SK-N-SH (cell line): Measurements from ENCODE around the gene LYRM2. TPM values are rescaled to one million over a fixed set of nuclear protein-coding genes. Genes with fewer than 3 reads are reported as not detected.

Experiments
- CTCF ChIA-PET: fragments of 300-600, 350-600 bp; formaldehyde crosslinking; extraction: SDS; loops from one replicate; lab custom pipeline; 2021; lab: Yijun Ruan, JAX
- POLR2A ChIA-PET: fragments of 350-600 bp; sonication (Branson Sonifier 250); formaldehyde crosslinking; extraction: SDS; loops from one replicate; lab custom pipeline; 2020; ENCODE audit warnings: antibody characterized with exemption, inconsistent platforms; lab: Yijun Ruan, JAX
- DNase-seq: peaks from one replicate; pipeline ENCODE4 v3.0.0; 2012
- H2AFZ ChIP-seq: fragments of 200-600 bp; sonication (generic); 2 replicates; pipeline ENCODE4 v1.8.1; 2016; ENCODE audit warnings: antibody characterized with exemption, mild to moderate bottlenecking, low read depth
- H3F3A ChIP-seq: fragments of 200-600 bp; sonication (generic); replicated peaks from 2 replicates; pipeline ENCODE3; 2016; ENCODE audit warnings: antibody characterized with exemption, mild to moderate bottlenecking; ENCODE audit not compliant: insufficient read depth
- H3K27ac ChIP-seq, 2 experiments: fragments of 200-500 bp in 1 of 2; fragments of 200-600 bp in 1 of 2; sonication (Bioruptor generic) in 1 of 2; sonication (generic), shearing (Covaris generic) in 1 of 2; 2 replicates each; pipeline versions ENCODE4 v1.5.1 to v1.6.1; 2014 to 2016; ENCODE audit warnings: low read depth in 2 of 2, inconsistent platforms in 1 of 2, low read length in 1 of 2, mild to moderate bottlenecking in 1 of 2, mixed read lengths in 1 of 2
- H3K27me3 ChIP-seq: fragments of 200-600 bp; sonication (generic), shearing (Covaris generic); 2 replicates; pipeline ENCODE4 v1.6.1; 2016; ENCODE audit warnings: mixed run types; ENCODE audit not compliant: insufficient read depth
- H3K36me3 ChIP-seq, 2 experiments: fragments of 200-500 bp in 1 of 2; fragments of 200-600 bp in 1 of 2; sonication (Bioruptor generic) in 1 of 2; sonication (generic) in 1 of 2; replicated peaks in 1 of 2; 2 replicates each; pipeline versions ENCODE3 to v1.5.1; 2014 to 2016; ENCODE audit warnings: low read length in 1 of 2, mild to moderate bottlenecking in 1 of 2; ENCODE audit not compliant: insufficient read depth in 2 of 2, control insufficient read depth in 1 of 2
- H3K4me1 ChIP-seq, 2 experiments: fragments of 200-500 bp in 1 of 2; fragments of 200-600 bp in 1 of 2; sonication (Bioruptor generic) in 1 of 2; sonication (generic), shearing (Covaris generic) in 1 of 2; 2 replicates each; pipeline versions ENCODE4 v1.5.1 to v1.6.1; 2014 to 2016; ENCODE audit warnings: low read depth in 1 of 2, low read length in 1 of 2, mixed run types in 1 of 2; ENCODE audit not compliant: insufficient read depth in 2 of 2, control insufficient read depth in 1 of 2
- H3K4me2 ChIP-seq: fragments of 200-600 bp; sonication (generic), shearing (Covaris generic); 2 replicates; pipeline ENCODE4 v1.6.1; 2017; ENCODE audit warnings: mixed run types
- H3K4me3 ChIP-seq, 2 experiments: fragments of 200-500 bp in 1 of 2; fragments of 200-600 bp in 1 of 2; sonication (Bioruptor generic) in 1 of 2; sonication (generic), shearing (Covaris generic) in 1 of 2; 2 replicates each; pipeline versions ENCODE4 v1.5.1 to v1.8.1; 2014 to 2016; ENCODE audit warnings: low read depth in 2 of 2, inconsistent platforms in 1 of 2, low read length in 1 of 2, mild to moderate bottlenecking in 1 of 2, mixed read lengths in 1 of 2, moderate library complexity in 1 of 2
- H3K79me2 ChIP-seq: fragments of 200-600 bp; sonication (generic); 2 replicates; pipeline ENCODE4 v1.8.1; 2017; ENCODE audit warnings: mild to moderate bottlenecking; ENCODE audit not compliant: insufficient read depth
- H3K9ac ChIP-seq: fragments of 200-600 bp; sonication (generic); 2 replicates; pipeline ENCODE4 v1.6.1; 2017; ENCODE audit warnings: mixed run types
- H3K9me2 ChIP-seq: fragments of 200-600 bp; sonication (generic); 2 replicates; pipeline ENCODE4 v1.6.1; 2017; ENCODE audit warnings: mixed run types
- H3K9me3 ChIP-seq: fragments of 200-600 bp; sonication (generic); 2 replicates; pipeline ENCODE4 v1.6.1; 2017; ENCODE audit warnings: mixed run types, mild to moderate bottlenecking, moderate library complexity
- H4K20me1 ChIP-seq: fragments of 200-600 bp; sonication (generic); 2 replicates; pipeline ENCODE4 v1.6.1; 2017; ENCODE audit warnings: mild to moderate bottlenecking, mixed run types; ENCODE audit not compliant: insufficient read depth
- CHD2 ChIP-seq: fragments of 150-350 bp; IDR thresholded peaks from 2 replicates; pipeline ENCODE4 v1.6.1; 2018; ENCODE audit warnings: low read length; ENCODE audit not compliant: partially characterized antibody
- ELF1 ChIP-seq: IDR thresholded peaks from 2 replicates; pipeline ENCODE4 v1.4.0; 2012
- EZH2phosphoT487 ChIP-seq: fragments of 200-600 bp; sonication (generic); IDR thresholded peaks from 2 replicates; pipeline ENCODE4 v1.6.1; 2017; ENCODE audit warnings: low read depth, mixed run types, mild to moderate bottlenecking, antibody characterized with exemption, moderate library complexity, borderline replicate concordance
- FOSL2 ChIP-seq: IDR thresholded peaks from 2 replicates; pipeline ENCODE4 v1.4.0; 2012; ENCODE audit warnings: low read depth, mild to moderate bottlenecking, moderate library complexity, borderline replicate concordance
- FOXM1 ChIP-seq: IDR thresholded peaks from 2 replicates; pipeline ENCODE4 v1.4.0; 2012; ENCODE audit warnings: low read depth, mild to moderate bottlenecking
- GATA2 ChIP-seq: sonication (generic); formaldehyde crosslinking; IDR thresholded peaks from 2 replicates; pipeline ENCODE4 v1.5.0; 2020; ENCODE audit warnings: mild to moderate bottlenecking, missing genetic modification reagents
- MXI1 ChIP-seq: IDR thresholded peaks from 2 replicates; pipeline ENCODE4 v1.6.1; 2012; ENCODE audit warnings: mild to moderate bottlenecking, low read depth, low read length, improper control_type of control experiment
- NFIC ChIP-seq: IDR thresholded peaks from 2 replicates; pipeline ENCODE4 v1.4.0; 2012; ENCODE audit warnings: borderline replicate concordance
- RCOR1 ChIP-seq: fragments of 150-350 bp; IDR thresholded peaks from 2 replicates; pipeline ENCODE4 v1.6.1; 2017; ENCODE audit warnings: antibody characterized with exemption, low read length
- RXRA ChIP-seq: IDR thresholded peaks from 2 replicates; pipeline ENCODE4 v1.4.0; 2012; ENCODE audit warnings: low read depth, mild to moderate bottlenecking, borderline replicate concordance
- SMC3 ChIP-seq: IDR thresholded peaks from 2 replicates; pipeline ENCODE4 v1.6.1; 2012; ENCODE audit warnings: low read depth, low read length, improper control_type of control experiment
- TAF1 ChIP-seq: IDR thresholded peaks from 2 replicates; pipeline ENCODE4 v1.6.1; 2012; ENCODE audit warnings: low read depth, mild to moderate bottlenecking, low read length, moderate library complexity, borderline replicate concordance
- TEAD4 ChIP-seq: IDR thresholded peaks from 2 replicates; pipeline ENCODE4 v1.4.0; 2012; ENCODE audit warnings: mild to moderate bottlenecking, borderline replicate concordance; ENCODE audit not compliant: insufficient read depth
- YY1 ChIP-seq: IDR thresholded peaks from 2 replicates; pipeline ENCODE4 v1.4.0; 2012; ENCODE audit warnings: low read depth, mild to moderate bottlenecking
- WGBS: methylation state at CpG from one replicate; pipeline ENCODE4 v1.1.6; 2017; ENCODE audit warnings: low lambda C conversion rate; 5-methylcytosine and 5-hydroxymethylcytosine counted together
- polyA plus RNA-seq, 3 experiments: library from polyadenylated mRNA; depleted of rRNA; stranded (reverse); fragments of >200 nt; gene quantifications; 2 replicates each; pipeline ENCODE4 v1.2.3, GENCODE V29; 2012
- TF ChIP-seq, protein P1 (sequence below): fragments of 150-350 bp; IDR thresholded peaks from 2 replicates; pipeline ENCODE4 v1.6.1; 2017; ENCODE audit warnings: antibody characterized with exemption, low read length, low read depth, borderline replicate concordance
- TF ChIP-seq, protein P2 (sequence below): IDR thresholded peaks from 2 replicates; pipeline ENCODE4; 2012
- TF ChIP-seq, protein P3 (sequence below): fragments of 150-350 bp; IDR thresholded peaks from 2 replicates; pipeline ENCODE4 v1.6.1; 2016; ENCODE audit warnings: mild to moderate bottlenecking, low read depth, low read length
- TF ChIP-seq, protein P4 (sequence below): IDR thresholded peaks from 2 replicates; pipeline ENCODE4 v1.4.0; 2012; ENCODE audit warnings: low read depth, borderline replicate concordance

Gene LYRM2
- polyA plus RNA-seq, 1 of the 3 experiments (the other 2 are of a cell fraction), result 14.5 TPM

DNA sequence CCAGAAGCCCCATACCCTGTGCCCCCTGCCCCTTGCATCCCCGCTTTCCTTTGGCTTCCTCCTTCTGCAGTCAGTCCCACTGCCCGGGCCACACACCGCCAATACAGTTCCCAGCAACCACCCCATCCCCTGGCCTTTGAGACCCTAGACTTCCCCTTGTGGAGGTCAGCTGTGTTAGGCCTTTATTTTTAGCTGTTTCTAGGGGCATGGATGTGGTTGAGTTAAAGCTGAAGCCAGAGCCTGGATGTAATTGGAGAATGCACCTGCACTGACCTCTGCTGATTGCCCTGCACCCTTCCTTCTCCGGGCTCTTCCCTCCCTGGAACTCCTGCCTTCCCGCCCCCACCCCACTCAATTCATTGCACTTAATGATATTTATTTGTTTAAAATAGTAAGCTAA, 33.9 kb downstream of the LYRM2 start (continued):
- TF ChIP-seq, protein P1, sequence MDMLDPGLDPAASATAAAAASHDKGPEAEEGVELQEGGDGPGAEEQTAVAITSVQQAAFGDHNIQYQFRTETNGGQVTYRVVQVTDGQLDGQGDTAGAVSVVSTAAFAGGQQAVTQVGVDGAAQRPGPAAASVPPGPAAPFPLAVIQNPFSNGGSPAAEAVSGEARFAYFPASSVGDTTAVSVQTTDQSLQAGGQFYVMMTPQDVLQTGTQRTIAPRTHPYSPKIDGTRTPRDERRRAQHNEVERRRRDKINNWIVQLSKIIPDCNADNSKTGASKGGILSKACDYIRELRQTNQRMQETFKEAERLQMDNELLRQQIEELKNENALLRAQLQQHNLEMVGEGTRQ, result no peak
- TF ChIP-seq FOSL2, result no peak
- TF ChIP-seq EZH2phosphoT487, result no peak

DNA sequence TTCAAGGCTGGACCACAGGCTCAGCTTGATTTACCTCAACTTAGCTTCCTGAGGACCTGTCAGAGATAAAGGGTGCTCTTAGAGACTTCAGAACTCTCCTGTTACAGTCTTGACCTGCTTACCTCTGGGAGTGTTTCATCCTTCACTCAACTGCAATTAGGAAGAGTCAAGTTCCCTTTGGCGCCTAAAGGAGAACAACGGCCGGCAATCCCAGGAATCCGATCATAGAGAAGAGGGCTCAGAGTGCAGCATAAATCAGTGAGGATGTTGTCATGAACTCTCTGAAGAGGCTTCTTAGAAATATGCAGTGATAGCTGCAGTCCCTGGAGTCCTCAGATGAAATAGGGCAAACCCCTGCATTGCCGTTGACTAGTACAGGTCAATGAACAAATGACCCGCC, 36.4 kb downstream of the LYRM2 start:
- Histone ChIP-seq H3K27me3 (no peaks in the 10 kb centered on the region), H3K9ac (no peak overlapping the region), H3K4me2 (no peak overlapping the region), H3K79me2 (no peaks in the 10 kb centered on the region), H3K9me3 (no peaks in the 10 kb centered on the region), H3K4me3 (no peak overlapping the region), H3K36me3 (no peaks in the 10 kb centered on the region)
- no peak for DNase-seq
- TF ChIP-seq, protein P2, sequence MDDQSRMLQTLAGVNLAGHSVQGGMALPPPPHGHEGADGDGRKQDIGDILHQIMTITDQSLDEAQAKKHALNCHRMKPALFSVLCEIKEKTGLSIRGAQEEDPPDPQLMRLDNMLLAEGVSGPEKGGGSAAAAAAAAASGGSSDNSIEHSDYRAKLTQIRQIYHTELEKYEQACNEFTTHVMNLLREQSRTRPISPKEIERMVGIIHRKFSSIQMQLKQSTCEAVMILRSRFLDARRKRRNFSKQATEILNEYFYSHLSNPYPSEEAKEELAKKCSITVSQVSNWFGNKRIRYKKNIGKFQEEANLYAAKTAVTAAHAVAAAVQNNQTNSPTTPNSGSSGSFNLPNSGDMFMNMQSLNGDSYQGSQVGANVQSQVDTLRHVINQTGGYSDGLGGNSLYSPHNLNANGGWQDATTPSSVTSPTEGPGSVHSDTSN, result no peak
- no peak for TF ChIP-seq RCOR1
- no peak for TF ChIP-seq SMC3
- TF ChIP-seq, protein P3, sequence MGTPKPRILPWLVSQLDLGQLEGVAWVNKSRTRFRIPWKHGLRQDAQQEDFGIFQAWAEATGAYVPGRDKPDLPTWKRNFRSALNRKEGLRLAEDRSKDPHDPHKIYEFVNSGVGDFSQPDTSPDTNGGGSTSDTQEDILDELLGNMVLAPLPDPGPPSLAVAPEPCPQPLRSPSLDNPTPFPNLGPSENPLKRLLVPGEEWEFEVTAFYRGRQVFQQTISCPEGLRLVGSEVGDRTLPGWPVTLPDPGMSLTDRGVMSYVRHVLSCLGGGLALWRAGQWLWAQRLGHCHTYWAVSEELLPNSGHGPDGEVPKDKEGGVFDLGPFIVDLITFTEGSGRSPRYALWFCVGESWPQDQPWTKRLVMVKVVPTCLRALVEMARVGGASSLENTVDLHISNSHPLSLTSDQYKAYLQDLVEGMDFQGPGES, result no peak
- TF ChIP-seq CHD2, result no peak
- TF ChIP-seq FOSL2, result no peak
- TF ChIP-seq, all 33 proteins: peak for 0
- H2AFZ ChIP-seq, result no peak overlapping the region
- WGBS, result 95% methylated on average over 4 of the region's 6 CpGs
- POLR2A ChIA-PET, result no interaction called here
- H4K20me1 ChIP-seq, result no peaks in the 10 kb centered on the region
- H3F3A ChIP-seq, result no peaks in the 10 kb centered on the region
- H3K9me2 ChIP-seq, result no peaks in the 10 kb centered on the region
- H3K4me1 ChIP-seq, result no peaks in the 10 kb centered on the region
- CTCF ChIA-PET, result interaction anchor here (1.7 kb wide), 1 partner anchor 170 kb away, joined by 5 read pairs; no protein-coding TSS in a partner anchor
- no peak overlapping the region for H3K27ac ChIP-seq

DNA sequence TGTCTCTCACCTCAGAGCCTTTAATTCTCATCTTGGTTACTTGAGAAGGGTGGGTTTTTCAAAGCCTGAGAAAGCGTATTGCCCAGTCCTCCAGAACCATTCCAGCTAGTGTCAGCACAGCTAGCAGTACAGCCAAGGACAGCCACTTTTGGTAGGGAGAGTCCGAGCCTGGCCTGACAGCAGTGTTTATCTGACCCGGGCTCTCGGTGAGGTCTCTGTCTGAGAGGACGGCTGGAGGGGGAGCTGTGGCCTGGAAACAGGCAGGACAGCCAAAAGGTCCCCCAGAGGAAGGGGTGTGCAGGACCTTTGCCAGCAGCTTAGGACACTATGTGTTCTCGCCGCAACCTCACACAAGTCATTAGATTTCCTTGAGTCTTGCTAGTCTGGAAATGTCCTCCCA, 38.8 kb downstream of the LYRM2 start:
- H3K4me2 ChIP-seq, result no peak overlapping the region
- no peaks in the 10 kb centered on the region for H3K9me2 ChIP-seq
- H3K4me3 ChIP-seq, result no peak overlapping the region
- H3K9me3 ChIP-seq, result no peaks in the 10 kb centered on the region
- POLR2A ChIA-PET, result no interaction called here
- DNase-seq, result no peak
- TF ChIP-seq RXRA (no peak), ELF1 (no peak), GATA2 (no peak), TAF1 (no peak), YY1 (no peak), TEAD4 (no peak), NFIC (no peak), FOXM1 (no peak), MXI1 (no peak), SMC3 (no peak)
- TF ChIP-seq, protein P4, sequence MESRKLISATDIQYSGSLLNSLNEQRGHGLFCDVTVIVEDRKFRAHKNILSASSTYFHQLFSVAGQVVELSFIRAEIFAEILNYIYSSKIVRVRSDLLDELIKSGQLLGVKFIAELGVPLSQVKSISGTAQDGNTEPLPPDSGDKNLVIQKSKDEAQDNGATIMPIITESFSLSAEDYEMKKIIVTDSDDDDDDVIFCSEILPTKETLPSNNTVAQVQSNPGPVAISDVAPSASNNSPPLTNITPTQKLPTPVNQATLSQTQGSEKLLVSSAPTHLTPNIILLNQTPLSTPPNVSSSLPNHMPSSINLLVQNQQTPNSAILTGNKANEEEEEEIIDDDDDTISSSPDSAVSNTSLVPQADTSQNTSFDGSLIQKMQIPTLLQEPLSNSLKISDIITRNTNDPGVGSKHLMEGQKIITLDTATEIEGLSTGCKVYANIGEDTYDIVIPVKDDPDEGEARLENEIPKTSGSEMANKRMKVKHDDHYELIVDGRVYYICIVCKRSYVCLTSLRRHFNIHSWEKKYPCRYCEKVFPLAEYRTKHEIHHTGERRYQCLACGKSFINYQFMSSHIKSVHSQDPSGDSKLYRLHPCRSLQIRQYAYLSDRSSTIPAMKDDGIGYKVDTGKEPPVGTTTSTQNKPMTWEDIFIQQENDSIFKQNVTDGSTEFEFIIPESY, result no peak
- TF ChIP-seq, protein P1, result no peak
- H3K27ac ChIP-seq, result no peak overlapping the region
- H3K27me3 ChIP-seq, result no peaks in the 10 kb centered on the region
- H3K79me2 ChIP-seq, result no peaks in the 10 kb centered on the region
- no peaks in the 10 kb centered on the region for H3K36me3 ChIP-seq
- CTCF ChIA-PET, result interaction anchor here (0.7 to 5.0 kb wide), 5 partner anchors 14 to 232 kb away, joined by 3 to 35 read pairs (median 8); partner anchors contain the start of gene ANKRD6
- no peak overlapping the region for H2AFZ ChIP-seq
- H3K9ac ChIP-seq, result no peak overlapping the region
- 76% methylated on average over 7 of the region's 7 CpGs for WGBS
- no peaks in the 10 kb centered on the region for H3K4me1 ChIP-seq
- no peaks in the 10 kb centered on the region for H3F3A ChIP-seq
- no peaks in the 10 kb centered on the region for H4K20me1 ChIP-seq
